GM19239 (cell line): ENCODE results near the gene BACH1.
"Not testable (repeated sequence)": the region's sequence is repeated elsewhere in the genome, so short reads cannot be mapped to it uniquely, and the experiment has no call there.

Experiments
- DNase-seq: peaks from one replicate; pipeline ENCODE4 v3.0.0; 2011; ENCODE audit warnings: low spot score; ENCODE audit not compliant: insufficient read length
- FAIRE-seq: peaks from 2 replicates; lab custom pipeline; 2011; peaks lifted over from hg19 to GRCh38; lab: Jason Lieb, UNC

Gene BACH1

DNA sequence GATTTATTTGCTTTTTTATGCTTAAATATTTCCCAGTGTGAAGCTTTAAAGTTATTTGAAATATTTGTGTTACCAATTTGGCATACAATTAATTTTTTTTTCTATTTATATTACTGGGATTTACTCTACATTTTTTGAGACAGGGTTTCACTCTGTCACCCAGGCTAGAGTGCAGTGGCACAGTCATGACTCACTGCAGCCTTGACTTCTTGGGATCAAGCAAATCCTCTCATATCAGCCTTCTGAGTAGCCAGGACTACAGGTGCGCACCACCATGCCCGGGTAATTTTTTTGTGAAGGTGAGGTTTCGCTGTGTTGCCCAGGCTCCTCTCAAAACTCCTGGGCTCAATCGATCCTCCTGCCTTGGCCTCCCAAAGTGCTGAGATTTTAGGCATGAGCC lies 39.5 kb downstream of the BACH1 start:
- DNase-seq: no peak
- FAIRE-seq: no peak

DNA sequence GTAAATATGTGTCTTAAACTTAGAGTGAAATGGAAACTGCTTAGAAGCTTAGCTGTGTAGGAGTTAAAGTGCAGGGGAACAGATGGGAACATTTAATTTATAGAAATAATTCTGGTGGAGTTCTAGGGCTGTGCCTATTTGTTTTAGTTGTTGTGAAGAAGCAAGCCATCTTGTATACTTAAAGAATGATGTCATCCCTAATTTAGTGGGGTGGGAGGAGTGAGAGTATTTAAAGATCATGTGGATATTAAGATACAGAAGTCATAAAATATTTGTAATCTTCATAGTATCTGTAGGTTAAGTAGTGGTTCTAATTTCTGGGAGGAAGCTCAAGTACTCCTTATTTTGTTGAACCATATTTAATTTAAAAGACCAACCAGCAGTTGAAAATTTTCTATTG lies 41.5 kb downstream of the BACH1 start:
- no peak for DNase-seq

DNA sequence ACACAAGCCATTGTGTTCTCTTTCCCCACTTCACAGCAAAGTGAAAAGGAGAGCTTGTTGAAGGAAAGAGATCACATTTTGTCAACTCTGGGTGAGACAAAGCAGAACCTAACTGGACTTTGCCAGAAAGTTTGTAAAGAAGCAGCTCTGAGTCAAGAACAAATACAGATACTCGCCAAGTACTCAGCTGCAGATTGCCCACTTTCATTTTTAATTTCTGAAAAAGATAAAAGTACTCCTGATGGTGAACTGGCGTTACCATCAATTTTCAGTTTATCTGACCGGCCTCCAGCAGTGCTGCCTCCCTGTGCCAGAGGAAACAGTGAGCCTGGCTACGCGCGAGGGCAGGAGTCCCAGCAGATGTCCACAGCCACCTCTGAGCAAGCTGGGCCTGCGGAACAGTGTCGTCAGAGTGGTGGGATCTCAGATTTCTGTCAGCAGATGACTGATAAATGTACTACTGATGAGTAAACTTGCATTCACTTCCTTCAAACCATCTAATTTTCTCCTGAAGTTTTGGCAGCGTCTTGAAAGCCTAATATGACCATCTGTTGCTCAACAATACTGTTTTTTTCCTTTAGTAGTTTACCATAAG lies 43.7 kb downstream of the BACH1 start:
- DNase-seq (no peak), FAIRE-seq (no peak)

More for the DNA sequence above, 41.5 kb downstream of the BACH1 start:
- no peak for FAIRE-seq

DNA sequence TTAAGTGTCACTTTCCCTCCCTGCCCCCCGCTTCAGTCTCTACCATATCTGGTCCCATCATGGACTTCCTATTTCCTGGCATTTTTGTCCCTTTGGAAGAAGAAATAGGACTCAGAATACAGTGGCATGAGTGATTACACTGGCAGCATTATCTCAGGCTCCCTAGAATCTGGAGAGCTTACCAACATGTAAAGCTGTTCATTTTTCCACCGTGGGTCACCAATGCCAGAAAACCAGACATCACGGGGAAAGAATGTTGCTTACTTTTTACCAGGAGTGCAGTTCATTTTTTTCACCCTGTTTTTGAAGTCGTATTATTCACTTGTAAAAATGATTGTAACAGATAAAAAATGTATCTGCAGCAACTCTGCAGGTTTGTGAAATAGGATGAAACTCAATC lies 44.8 kb downstream of the BACH1 start:
- FAIRE-seq (no peak), DNase-seq (no peak)

DNA sequence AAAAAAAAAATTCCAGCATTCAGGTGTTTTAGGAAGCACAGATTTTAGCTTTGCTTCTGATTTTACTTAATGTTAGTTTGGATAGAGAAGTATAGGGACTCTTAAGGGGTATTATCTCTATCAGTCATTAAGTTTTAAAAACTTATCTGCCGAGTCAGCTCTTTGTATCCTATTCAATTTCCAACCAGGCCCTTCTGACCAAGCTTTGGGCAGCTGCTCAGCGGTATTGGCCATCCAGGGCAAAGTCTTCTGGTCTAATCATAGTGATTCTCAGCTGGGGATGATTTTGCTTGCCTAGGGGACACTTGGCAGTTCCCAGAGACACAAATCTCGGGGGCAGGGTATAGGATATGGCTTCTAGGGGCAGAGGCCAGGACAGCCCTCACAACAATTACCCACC lies 47.6 kb downstream of the BACH1 start:
- no peak for FAIRE-seq
- DNase-seq: no peak

DNA sequence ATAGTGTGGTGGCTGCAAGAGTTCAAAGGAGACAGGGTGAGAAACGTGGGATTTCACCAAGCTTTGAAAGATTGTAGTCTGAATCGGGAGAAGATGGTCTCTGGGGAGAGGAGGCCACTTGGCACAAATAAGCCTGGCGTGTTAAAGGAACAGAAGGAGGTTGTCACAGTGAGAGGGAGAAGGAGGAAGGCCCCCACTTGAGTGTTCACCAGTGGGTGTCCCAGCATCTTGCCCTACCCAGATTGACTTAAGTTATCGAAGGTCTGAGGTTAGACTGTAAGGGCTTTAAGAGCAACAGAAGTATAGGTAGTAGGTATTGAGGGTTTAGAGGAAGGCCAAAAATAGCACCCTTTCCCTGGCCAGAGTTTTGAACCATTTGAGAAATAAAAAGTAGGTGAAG lies 48.0 kb downstream of the BACH1 start:
- FAIRE-seq (no peak), DNase-seq (no peak)

DNA sequence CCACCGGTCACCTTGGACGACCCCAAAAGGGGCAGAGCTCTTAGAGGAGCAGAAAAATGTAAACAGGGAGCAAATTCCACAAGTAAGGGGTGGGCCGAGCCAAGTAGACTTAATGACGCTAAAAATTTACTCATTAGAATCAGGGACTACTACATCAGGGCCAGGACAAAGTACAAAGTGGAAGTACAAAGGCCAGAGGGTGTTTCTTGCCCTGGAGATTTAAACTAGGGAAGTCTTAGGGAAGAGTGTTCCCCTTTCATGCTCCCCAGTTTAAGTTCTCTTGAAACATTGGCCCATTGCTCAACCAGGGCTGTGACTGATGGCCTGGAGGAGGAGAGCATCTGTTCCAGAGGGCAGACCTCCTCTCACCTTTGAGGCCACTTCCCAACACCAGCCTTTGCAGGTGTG lies 48.6 kb downstream of the BACH1 start:
- no peak for DNase-seq
- FAIRE-seq: peak; percentile 14

DNA sequence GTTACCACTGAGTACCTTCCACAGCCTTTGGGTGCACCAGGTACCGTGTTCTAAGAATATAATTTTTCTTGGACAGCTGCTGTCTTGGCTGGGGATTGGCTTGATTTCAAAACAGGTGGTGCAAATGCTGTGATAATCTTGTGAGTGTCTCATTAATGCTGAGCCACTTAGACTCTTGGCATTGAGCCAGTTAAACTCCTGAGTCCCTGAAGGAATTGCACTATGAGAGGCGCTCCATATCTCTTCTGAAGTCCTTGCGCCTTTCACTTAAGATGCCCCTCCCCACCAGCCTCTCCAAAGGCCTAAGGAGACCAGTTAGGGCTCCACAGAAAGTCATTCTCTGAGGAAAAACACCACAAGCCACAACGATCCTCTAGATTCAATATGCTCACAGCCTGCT lies 51.0 kb downstream of the BACH1 start:
- FAIRE-seq: no peak
- no peak for DNase-seq

DNA sequence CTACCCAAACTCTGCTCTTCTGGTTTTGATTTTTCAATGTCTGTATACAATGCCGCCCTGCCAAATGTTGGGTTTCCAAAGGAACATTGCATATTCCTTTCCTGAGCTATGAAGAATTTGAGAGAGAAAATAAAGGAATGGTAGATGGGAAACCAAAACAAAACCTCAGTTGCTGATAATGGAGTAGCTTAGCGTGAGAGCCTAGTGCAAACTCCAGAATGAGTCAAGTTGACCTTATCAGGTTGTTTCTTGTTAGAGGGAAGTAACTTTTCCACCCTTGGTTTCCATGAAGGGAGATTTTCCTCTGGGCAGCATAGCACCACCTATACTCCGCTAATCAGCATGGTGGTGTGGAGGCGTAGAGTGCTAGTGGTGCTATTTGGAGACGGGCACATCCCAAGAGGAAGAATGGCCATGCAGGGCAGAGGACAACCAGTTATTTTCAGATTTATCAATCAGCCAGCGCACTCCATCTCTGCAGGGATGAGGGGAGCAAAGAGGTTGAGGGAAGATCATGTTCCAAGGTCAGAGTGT lies 51.6 kb downstream of the BACH1 start:
- FAIRE-seq: no peak
- no peak for DNase-seq

DNA sequence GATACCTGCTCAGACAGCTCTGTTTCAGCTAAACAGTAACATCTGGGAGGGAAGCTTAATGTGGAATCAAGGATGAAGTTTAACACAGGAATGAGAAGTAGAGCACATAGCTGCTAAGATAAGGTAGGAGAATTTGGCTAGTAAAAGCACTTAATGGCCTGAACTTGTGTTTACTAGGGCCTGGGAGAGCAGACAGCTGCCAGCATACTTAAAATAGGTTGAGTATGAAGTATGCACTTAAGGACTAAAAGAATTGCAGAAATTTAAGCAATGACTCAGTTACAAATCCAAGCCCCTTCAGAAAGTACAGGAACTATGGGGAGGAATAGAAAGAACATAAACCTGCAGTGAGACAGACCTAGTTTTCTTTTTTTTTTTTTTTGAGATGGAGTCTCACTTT lies 53.0 kb downstream of the BACH1 start:
- DNase-seq (no peak), FAIRE-seq (no peak)

DNA sequence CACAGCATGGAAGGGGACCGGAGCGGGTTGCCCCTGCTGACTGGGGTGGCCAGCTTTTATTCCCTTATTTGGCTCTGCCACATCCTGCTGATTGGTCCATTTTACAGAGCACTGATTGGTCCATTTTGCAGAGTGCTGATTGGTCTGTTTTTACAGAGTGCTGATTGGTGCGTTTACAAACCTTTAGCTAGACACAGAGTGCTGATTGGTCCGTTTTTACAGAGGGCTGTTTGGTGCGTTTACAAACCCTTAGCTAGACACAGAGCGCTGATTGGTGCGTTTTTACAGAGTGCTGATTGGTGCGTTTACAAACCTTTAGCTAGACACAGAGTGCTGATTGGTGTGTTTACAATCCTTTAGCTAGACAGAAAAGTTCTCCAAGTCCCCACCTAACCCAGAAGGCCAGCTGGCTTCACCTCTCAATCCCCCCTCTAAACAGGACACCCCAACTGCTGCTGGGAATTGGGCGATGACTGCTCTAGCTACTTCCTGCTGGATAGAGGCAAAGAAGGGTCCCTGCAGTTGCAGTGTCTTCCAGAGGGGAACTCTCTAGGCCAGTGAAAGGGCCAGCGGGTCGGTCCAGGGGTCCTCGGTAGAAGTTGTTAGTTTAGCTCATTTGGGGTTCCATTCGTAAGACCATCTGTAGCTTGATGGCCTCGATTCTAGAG lies 56.5 kb downstream of the BACH1 start:
- DNase-seq, FAIRE-seq: not testable (repeated sequence)

DNA sequence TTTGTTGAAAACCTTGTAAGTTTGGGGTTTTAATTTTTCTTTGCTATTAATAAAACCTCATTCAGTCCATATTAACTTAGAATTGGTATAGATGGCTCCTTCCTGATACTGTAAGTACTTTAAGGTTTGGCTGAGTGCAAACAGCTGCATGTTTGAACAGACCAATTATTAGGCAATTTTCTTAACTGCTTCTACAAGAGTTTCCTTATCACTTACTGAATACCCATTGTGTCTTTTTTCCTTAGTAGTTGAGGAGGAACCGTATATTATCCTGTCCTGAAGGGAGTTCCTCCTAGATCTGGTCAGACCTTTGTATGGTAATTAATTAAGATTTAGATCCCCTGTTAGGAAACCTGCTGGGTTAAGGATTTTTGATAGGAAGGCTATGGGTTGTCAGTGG lies 57.6 kb downstream of the BACH1 start:
- not testable (repeated sequence) for DNase-seq

DNA sequence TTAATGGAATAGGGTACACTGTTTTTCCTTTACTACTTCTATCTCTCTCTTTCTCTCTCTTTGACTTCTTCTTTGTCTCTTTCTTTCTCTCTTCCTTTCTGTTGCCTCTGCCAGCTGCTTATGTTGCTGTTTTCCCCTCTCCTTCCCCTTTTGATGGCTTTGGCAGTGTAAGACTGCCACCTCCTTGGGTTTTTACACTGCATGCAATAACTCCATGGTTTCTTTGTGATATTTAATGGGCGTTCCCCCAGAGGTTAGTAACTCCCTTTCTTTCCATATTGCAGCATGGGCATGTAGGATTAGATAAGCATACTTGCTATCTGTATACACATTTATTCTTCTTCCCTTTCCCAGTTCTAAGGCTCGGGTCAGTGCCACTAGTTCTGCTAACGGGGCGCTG lies 58.1 kb downstream of the BACH1 start:
- not testable (repeated sequence) for DNase-seq, FAIRE-seq

More for the DNA sequence above, 57.6 kb downstream of the BACH1 start:
- FAIRE-seq: not testable (repeated sequence)

DNA sequence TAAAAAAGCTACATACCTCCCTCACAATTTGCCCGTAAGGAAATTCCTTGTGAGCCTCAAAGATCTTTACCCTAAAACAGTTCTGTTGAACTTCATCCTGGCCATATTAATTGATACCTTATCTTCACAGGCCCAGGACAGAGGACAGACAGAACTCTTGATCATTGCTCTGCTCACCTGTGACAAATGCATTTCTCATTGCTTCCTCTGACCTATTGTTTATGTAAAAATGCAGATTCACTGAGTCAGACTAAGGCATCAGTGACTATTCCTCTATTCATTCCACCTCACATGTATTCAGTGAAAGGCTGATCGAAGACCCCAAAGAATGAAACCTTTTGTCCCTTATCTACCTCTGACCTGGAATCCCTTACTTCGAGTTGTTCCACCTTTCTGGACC lies 61.0 kb downstream of the BACH1 start:
- DNase-seq (no peak), FAIRE-seq (no peak)

DNA sequence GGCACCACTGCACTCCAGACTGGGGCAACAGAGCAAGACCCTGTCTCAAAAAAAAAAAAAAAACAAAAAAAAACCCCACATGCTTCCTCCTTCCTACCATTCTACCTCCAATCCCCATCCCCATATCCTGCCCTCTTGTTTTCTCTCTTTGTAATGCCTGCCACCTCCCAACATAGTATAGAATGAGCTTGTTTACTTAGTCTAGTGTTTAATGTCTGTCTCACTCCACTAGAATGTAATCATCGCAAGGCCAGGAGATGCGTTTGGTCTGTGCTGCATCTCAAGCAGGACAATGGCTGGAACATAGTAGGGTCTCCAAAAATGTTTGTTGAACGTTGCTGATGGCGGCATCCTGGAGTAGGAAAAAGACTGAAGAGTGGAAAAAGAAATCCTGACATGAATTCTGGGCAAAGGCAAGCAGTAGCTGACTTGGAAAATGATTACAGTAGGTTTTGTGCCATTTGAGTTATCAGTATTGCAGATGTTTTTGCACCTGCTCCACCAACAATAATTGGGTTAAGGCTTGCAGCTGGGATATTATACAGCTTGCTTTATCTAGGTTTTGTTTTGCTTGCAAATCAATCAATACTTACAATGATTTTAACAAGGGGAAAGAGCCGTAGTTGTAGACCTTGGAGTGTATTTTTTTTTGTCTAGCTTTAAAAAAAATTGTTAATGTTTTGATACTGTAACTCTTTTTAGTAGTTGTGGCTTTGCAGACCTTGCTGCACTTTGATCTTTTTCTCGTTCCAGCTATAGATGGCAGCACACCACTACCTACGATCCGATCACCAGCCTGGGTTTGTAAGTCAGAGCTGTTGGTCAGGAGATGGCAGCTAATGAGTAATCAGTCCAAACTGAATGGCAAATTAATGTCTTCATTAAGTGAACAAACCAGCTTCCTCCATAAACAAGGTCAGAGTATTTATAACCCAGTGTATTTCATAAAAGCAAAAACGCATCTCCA lies 62.4 kb downstream of the BACH1 start:
- no peak for FAIRE-seq
- DNase-seq: no peak

DNA sequence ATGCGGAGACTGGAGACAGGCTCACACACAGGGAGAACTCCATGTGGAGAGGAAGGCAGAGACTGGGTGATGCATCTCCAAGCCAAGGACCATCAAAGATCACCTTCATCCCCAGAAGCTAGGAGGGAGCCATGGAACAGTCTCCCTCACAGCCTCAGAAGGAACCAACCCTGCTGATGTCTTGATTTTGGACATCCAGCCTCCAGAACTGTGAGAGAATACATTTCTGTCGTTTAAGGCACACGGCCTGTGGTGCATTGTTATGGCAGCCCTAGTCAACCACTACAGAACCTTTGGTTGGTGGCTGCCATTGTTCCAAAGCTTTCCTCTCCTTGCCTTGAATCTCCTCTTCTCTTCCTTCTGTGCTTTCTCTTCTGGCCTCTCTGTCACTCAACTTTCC lies 64.0 kb downstream of the BACH1 start:
- FAIRE-seq (no peak), DNase-seq (no peak)

DNA sequence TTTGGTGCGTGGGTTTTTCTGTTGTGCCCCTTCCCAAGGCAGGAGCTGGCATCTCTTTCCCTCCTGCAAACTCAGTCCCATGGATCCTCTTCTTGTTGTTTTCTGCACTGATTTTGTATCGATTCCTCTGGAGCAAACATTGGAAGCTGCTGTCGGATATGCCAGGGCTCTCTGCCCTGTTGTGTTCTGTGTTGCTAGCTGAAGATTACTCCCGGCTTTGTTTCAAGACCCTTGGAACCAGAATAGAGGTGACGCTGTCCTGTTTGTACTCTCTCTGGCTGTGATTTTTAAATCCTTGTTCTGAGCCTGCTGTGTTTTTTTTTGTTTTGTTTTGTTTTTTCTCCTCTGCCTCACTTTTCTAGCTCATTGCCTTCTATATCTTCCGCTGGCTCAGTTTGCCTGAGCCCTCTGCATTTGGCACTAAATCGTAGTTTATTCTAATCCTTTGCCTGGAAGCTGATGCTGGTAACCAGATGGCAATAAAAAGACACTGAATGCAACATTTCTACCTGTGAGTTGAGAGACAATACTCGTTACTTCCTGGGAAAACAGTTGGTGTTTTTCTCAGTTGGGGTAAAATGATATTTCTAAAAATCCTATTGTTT lies 67.0 kb downstream of the BACH1 start:
- FAIRE-seq: no peak
- DNase-seq: no peak

DNA sequence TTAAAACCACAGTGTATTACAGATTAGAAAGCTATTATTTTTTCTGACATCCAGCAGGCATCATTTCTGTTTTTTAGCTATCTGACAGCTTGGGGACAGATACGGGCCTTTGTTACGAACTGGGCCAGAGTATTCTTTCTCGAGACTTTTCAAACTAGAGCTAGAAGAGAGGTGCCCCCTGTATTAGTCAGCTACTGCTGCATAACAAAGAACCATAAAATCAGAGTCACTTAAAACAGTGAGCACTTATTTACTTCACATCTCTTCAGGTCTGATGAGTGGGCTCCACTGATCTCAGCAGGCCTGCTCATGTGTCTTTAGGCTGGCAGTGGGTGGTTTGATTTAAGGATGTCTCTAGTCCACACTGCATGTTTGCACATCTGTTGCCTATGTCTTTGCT lies 67.8 kb downstream of the BACH1 start:
- no peak for DNase-seq
- peak; percentile 40 for FAIRE-seq

DNA sequence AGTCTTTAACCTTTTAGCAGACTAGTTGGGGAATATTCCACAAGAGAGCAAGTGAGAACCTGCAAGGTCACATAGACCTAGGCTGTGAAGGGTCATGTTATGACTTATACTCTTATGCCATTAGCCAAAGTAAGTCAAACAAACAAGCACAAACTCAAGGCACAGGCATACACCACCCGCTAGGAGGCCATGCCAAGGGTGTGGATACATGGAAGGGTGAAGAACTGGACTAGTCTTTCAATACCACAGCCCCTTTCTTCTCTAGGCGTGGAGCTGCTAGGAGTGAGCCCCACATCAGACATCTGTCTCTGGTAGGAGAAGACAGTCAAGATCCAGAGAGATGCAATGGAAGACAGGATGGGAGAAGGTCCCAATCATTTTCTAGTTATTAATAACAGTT lies 68.6 kb downstream of the BACH1 start:
- FAIRE-seq: no peak
- no peak for DNase-seq

DNA sequence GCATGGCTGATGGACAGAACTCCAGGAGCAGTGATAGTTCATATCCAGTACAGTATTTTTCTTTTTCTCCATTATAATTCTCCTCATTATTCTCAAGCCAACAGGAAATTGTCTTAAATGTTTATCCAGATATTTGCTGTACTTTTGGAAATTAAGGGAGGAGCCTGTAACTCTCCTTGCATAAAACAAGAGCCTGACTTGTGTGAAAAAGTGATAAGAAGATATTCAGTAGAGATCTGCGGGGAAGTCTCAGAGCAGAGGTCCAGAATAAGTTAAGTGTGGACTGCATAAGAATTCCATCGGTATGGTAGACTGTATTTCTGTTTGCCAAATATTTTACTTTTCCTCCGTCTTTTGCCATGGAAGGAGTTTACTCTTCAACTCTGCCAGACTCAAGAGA lies 70.2 kb downstream of the BACH1 start:
- FAIRE-seq (no peak), DNase-seq (no peak)
